ENCODE results near the gene CLEC18A.
"Not testable (repeated sequence)": the region's sequence is repeated elsewhere in the genome, so short reads cannot be mapped to it uniquely, and the experiment has no call there.

DNA sequence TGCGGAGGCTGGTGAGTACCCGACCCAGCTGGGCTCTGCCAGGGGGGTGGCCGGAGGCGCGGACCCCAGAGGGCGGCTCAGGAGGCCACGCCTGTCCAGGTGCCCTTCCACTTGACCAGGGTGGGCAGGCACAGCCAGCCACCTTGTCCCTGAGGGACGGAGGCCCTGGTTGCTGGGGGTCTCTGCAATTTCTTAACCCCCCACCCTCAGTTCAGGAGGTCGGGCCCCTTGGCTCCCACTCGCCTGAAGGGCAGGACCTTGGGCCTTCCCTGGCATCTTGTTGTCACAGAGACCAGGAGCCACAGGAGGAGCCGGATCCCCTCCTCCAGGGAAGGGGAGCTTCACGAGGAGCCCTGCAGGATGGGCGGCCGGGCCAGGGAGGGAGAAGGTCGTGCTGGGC, 982 bp downstream of the CLEC18A start:
- TF ChIP-seq, protein P1, sequence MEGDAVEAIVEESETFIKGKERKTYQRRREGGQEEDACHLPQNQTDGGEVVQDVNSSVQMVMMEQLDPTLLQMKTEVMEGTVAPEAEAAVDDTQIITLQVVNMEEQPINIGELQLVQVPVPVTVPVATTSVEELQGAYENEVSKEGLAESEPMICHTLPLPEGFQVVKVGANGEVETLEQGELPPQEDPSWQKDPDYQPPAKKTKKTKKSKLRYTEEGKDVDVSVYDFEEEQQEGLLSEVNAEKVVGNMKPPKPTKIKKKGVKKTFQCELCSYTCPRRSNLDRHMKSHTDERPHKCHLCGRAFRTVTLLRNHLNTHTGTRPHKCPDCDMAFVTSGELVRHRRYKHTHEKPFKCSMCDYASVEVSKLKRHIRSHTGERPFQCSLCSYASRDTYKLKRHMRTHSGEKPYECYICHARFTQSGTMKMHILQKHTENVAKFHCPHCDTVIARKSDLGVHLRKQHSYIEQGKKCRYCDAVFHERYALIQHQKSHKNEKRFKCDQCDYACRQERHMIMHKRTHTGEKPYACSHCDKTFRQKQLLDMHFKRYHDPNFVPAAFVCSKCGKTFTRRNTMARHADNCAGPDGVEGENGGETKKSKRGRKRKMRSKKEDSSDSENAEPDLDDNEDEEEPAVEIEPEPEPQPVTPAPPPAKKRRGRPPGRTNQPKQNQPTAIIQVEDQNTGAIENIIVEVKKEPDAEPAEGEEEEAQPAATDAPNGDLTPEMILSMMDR (conservative IDR thresholded peaks at IDR 0.05; ENCODE audit: low read depth, low read length), result not testable (repeated sequence)
- not testable (repeated sequence) for TF ChIP-seq EZH2 (IDR thresholded peaks at IDR 0.05; ENCODE audit: borderline replicate concordance, low read depth, low read length, poor library complexity, severe bottlenecking)
